SW480 (cell line): ENCODE data around the gene DAPK3.
"Not testable (repeated sequence)": the region's sequence is repeated elsewhere in the genome, so short reads cannot be mapped to it uniquely, and the experiment has no call there.

Source experiments
- DNase-seq: peaks from one replicate; pipeline ENCODE4 v3.0.0-alpha.2; 2016; ENCODE audit warnings: low spot score

The DAPK3 gene

GRCh38 chr19:3954107-3954506, 16.8 kb downstream of the DAPK3 start:
- no peak for DNase-seq

GRCh38 chr19:3952755-3953276, 18.1 kb downstream of the DAPK3 start:
- DNase-seq = not testable (repeated sequence)

GRCh38 chr19:3950871-3951861, 19.7 kb downstream of the DAPK3 start:
- no peak for DNase-seq

GRCh38 chr19:3949997-3950859, 20.7 kb downstream of the DAPK3 start:
- no peak for DNase-seq

- no peak for DNase-seq
Measured at GRCh38 chr19:3949294-3949693, 21.6 kb downstream of the DAPK3 start.

GRCh38 chr19:3947316-3947933, 23.5 kb downstream of the DAPK3 start:
- not testable (repeated sequence) for DNase-seq

- DNase-seq = no peak
Measured at GRCh38 chr19:3945838-3946237, 25.1 kb downstream of the DAPK3 start.

- no peak for DNase-seq
Measured at GRCh38 chr19:3944018-3944721, 26.7 kb downstream of the DAPK3 start.

GRCh38 chr19:3942790-3943409, 28.0 kb downstream of the DAPK3 start:
- DNase-seq = no peak

GRCh38 chr19:3938300-3938950, 32.5 kb downstream of the DAPK3 start:
- DNase-seq = not testable (repeated sequence)

GRCh38 chr19:3936506-3937442, 34.1 kb downstream of the DAPK3 start:
- DNase-seq = no peak

GRCh38 chr19:3932931-3933810, 37.7 kb downstream of the DAPK3 start, which contains the start of gene NMRK2:
Gene NMRK2, plus strand, starts transcription at chr19:3933069. Its CDS starts 603 bp downstream, at chr19:3933672.
- no peak for DNase-seq

GRCh38 chr19:3931041-3931440, 39.9 kb downstream of the DAPK3 start:
- no peak for DNase-seq

GRCh38 chr19:3923912-3924311, 47.0 kb downstream of the DAPK3 start:
- no peak for DNase-seq

- no peak for DNase-seq
Measured at GRCh38 chr19:3923096-3923758, 47.7 kb downstream of the DAPK3 start.

GRCh38 chr19:3919793-3920192, 51.1 kb downstream of the DAPK3 start:
- no peak for DNase-seq

- no peak for DNase-seq
Measured at GRCh38 chr19:3916033-3916432, 54.9 kb downstream of the DAPK3 start.

GRCh38 chr19:3914199-3914598, 56.7 kb downstream of the DAPK3 start:
- DNase-seq = no peak
